ENCODE data around the gene METTL5.

DNA sequence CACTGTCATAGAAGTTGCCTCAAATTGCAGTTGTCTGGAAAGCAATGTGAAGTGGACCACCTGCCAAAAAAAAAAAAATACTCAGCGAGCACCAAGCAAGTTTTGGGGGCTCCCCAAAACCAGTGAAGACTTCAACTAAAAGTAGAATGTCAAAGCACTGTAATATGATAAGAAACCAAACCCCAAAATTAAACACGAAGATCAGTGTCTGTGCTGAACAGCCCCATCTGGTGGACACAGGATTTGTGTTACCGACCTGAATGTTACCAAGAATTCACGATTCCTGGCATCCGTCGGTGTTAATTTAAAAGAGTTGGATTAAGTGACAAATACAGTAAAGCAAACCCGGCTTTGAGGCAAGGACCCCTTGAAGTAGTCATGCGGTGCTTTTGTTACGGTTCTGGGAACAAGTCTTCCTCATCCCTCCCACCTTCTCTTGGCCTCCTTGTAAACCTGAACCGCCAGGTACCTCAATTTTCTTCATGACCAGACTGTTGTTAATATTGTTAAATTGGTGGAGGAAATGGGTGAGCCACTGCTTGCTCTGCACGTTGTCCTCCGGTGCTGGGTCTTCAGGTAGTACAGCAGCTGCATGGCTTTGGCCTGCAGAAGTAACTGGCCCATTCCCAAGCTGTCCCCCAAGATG is 57.3 kb downstream of the METTL5 start:
- TF ChIP-seq, protein P1, sequence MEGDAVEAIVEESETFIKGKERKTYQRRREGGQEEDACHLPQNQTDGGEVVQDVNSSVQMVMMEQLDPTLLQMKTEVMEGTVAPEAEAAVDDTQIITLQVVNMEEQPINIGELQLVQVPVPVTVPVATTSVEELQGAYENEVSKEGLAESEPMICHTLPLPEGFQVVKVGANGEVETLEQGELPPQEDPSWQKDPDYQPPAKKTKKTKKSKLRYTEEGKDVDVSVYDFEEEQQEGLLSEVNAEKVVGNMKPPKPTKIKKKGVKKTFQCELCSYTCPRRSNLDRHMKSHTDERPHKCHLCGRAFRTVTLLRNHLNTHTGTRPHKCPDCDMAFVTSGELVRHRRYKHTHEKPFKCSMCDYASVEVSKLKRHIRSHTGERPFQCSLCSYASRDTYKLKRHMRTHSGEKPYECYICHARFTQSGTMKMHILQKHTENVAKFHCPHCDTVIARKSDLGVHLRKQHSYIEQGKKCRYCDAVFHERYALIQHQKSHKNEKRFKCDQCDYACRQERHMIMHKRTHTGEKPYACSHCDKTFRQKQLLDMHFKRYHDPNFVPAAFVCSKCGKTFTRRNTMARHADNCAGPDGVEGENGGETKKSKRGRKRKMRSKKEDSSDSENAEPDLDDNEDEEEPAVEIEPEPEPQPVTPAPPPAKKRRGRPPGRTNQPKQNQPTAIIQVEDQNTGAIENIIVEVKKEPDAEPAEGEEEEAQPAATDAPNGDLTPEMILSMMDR (IDR thresholded peaks at IDR 0.05): peak; percentile 52 to 81 (median 66)
- TF ChIP-seq POLR2A (IDR thresholded peaks at IDR 0.05): no peak
